Neural cell (in vitro differentiated cells): ENCODE data around the gene STX16.

ENCODE experiments used
- TAF1 ChIP-seq: IDR thresholded peaks from 2 replicates; pipeline ENCODE4 v1.6.1; 2012; ENCODE audit warnings: low read depth
- TF ChIP-seq, protein P1 (sequence below): fragments of 450-650 bp; IDR thresholded peaks from 2 replicates; pipeline ENCODE4 v1.5.1; 2014; ENCODE audit warnings: antibody characterized with exemption, mild to moderate bottlenecking, moderate library complexity; ENCODE audit not compliant: poor library complexity, severe bottlenecking

DNA sequence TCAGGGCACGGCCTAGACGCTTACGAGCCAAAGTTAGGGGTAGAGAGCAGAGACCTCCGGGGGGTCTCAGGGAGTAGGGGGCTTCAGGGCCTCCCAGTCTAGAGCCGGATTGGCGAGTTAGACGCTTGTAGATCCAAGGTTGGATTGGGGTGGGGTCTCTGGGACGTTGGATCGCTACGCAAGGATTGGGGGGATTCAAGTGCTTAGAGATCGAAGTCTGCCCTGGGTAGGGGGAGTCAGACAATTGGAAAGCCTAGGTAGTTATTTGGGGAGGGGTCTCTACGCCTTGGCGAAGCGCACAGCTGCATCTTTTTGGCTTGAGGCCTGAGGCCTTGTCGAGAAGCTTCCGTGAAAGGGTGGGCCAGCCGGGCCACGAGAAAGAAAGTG lies 469 bp downstream of the STX16 start:
- TF ChIP-seq, protein P1, sequence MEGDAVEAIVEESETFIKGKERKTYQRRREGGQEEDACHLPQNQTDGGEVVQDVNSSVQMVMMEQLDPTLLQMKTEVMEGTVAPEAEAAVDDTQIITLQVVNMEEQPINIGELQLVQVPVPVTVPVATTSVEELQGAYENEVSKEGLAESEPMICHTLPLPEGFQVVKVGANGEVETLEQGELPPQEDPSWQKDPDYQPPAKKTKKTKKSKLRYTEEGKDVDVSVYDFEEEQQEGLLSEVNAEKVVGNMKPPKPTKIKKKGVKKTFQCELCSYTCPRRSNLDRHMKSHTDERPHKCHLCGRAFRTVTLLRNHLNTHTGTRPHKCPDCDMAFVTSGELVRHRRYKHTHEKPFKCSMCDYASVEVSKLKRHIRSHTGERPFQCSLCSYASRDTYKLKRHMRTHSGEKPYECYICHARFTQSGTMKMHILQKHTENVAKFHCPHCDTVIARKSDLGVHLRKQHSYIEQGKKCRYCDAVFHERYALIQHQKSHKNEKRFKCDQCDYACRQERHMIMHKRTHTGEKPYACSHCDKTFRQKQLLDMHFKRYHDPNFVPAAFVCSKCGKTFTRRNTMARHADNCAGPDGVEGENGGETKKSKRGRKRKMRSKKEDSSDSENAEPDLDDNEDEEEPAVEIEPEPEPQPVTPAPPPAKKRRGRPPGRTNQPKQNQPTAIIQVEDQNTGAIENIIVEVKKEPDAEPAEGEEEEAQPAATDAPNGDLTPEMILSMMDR, result no peak
- peak; percentile 94 for TF ChIP-seq TAF1
